MCF 10A (cell line): ENCODE data around the gene ZNF862. TPM values are rescaled to one million over a fixed set of nuclear protein-coding genes. Genes with fewer than 3 reads are reported as not detected.

ENCODE experiments used
- BruUV-seq: library from RNA; stranded (reverse); fragments of 400-500 nt; replicated peaks from 2 replicates; lab custom pipeline; 2021; lab: Mats Ljungman, UMichigan
- CTCF ChIA-PET: fragments of 300-600 bp; sonication (Branson Sonifier 250); formaldehyde crosslinking; extraction: SDS; loops from one replicate; lab custom pipeline; 2021; ENCODE audit warnings: antibody characterized with exemption, inconsistent platforms; lab: Yijun Ruan, JAX
- POLR2A ChIA-PET: fragments of 300-600, 350-650 bp; sonication (Branson Sonifier 250); formaldehyde crosslinking; extraction: SDS; loops from one replicate; lab custom pipeline; 2020; ENCODE audit warnings: antibody characterized with exemption, inconsistent platforms; lab: Yijun Ruan, JAX
- DNase-seq: peaks from one replicate; pipeline ENCODE4 v3.0.0-alpha.2; 2018; ENCODE audit not compliant: unreplicated experiment
- H3K27ac Mint-ChIP-seq: one replicate; pipeline ENCODE4 v1.8.0; 2022; ENCODE audit warnings: mild to moderate bottlenecking, low read depth, mixed read lengths; ENCODE audit not compliant: unreplicated experiment
- H3K27me3 Mint-ChIP-seq: one replicate; pipeline ENCODE4 v1.8.0; 2022; ENCODE audit warnings: mixed read lengths; ENCODE audit not compliant: insufficient read depth, unreplicated experiment
- H3K36me3 Mint-ChIP-seq: one replicate; pipeline ENCODE4 v1.8.0; 2022; ENCODE audit warnings: mild to moderate bottlenecking, moderate library complexity, mixed read lengths; ENCODE audit not compliant: insufficient read depth, unreplicated experiment
- H3K4me1 Mint-ChIP-seq: one replicate; pipeline ENCODE4 v1.8.0; 2022; ENCODE audit warnings: mixed read lengths; ENCODE audit not compliant: insufficient read depth, unreplicated experiment
- H3K4me3 Mint-ChIP-seq: one replicate; pipeline ENCODE4 v1.8.0; 2022; ENCODE audit warnings: mild to moderate bottlenecking, moderate library complexity, mixed read lengths; ENCODE audit not compliant: unreplicated experiment
- H3K9me3 Mint-ChIP-seq: one replicate; pipeline ENCODE4 v1.8.0; 2022; ENCODE audit warnings: mixed read lengths; ENCODE audit not compliant: unreplicated experiment
- intact Hi-C: fragments of 100-400 bp; cut with micrococcal nuclease; formaldehyde crosslinking; loops from 2 replicates; pipeline ENCODE4 v1.14.1; 2022
- total RNA-seq: library from RNA; stranded (reverse); gene quantifications from 2 replicates; pipeline ENCODE4 v1.2.3, GENCODE V29; 2022
- TF ChIP-seq, protein P1 (sequence below): fragments of 200-600 bp; IDR thresholded peaks from one replicate; pipeline ENCODE4 v1.8.0; 2022; ENCODE audit warnings: antibody characterized with exemption, mild to moderate bottlenecking; ENCODE audit not compliant: unreplicated experiment

ZNF862 gene
- total RNA-seq, 1 experiment from 2014 or later, result 17.4 TPM

DNA sequence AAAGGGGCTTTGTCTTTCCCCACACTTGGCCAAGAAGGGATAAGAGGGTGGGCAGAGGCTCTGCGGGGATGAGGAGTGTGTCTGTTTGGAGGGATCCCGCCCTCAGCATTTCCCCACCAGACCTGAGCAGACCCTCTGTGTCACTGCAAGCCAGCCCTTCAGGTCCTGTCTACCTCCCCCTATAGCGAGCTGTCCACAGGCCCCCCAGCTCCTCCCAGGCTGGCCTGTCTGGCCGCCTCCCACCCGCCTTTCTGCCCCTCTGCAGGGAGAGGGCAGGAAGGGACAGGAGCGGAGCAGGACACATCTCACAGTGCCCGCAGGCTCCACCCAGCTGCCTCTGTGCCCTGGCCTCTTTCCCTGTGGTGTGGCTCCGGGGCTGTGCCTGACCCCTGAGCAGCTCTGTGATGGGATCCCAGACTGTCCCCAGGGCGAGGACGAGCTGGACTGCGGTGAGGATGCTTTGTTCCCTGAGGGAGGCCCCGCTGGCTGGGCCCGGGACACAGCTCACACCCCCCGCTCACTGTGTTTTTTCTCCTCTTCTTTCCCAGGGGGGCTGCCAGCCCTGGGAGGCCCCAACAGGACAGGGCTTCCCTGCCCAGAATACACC, 47.3 kb upstream of the ZNF862 start:
- no TSS peak for BruUV-seq
- POLR2A ChIA-PET, result no interaction called here
- H3K9me3 Mint-ChIP-seq, result no peaks in the 10 kb centered on the region
- no peak overlapping the region for H3K27ac Mint-ChIP-seq
- TF ChIP-seq, protein P1, sequence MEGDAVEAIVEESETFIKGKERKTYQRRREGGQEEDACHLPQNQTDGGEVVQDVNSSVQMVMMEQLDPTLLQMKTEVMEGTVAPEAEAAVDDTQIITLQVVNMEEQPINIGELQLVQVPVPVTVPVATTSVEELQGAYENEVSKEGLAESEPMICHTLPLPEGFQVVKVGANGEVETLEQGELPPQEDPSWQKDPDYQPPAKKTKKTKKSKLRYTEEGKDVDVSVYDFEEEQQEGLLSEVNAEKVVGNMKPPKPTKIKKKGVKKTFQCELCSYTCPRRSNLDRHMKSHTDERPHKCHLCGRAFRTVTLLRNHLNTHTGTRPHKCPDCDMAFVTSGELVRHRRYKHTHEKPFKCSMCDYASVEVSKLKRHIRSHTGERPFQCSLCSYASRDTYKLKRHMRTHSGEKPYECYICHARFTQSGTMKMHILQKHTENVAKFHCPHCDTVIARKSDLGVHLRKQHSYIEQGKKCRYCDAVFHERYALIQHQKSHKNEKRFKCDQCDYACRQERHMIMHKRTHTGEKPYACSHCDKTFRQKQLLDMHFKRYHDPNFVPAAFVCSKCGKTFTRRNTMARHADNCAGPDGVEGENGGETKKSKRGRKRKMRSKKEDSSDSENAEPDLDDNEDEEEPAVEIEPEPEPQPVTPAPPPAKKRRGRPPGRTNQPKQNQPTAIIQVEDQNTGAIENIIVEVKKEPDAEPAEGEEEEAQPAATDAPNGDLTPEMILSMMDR, result no peak
- no peak for DNase-seq
- intact Hi-C loops, result no loop called here
- H3K36me3 Mint-ChIP-seq, result no peaks in the 10 kb centered on the region
- peaks cover 10% of the 10 kb centered on the region for H3K4me1 Mint-ChIP-seq
- H3K4me3 Mint-ChIP-seq, result no peak overlapping the region
- peaks cover 13% of the 10 kb centered on the region for H3K27me3 Mint-ChIP-seq
- CTCF ChIA-PET, result no interaction called here

DNA sequence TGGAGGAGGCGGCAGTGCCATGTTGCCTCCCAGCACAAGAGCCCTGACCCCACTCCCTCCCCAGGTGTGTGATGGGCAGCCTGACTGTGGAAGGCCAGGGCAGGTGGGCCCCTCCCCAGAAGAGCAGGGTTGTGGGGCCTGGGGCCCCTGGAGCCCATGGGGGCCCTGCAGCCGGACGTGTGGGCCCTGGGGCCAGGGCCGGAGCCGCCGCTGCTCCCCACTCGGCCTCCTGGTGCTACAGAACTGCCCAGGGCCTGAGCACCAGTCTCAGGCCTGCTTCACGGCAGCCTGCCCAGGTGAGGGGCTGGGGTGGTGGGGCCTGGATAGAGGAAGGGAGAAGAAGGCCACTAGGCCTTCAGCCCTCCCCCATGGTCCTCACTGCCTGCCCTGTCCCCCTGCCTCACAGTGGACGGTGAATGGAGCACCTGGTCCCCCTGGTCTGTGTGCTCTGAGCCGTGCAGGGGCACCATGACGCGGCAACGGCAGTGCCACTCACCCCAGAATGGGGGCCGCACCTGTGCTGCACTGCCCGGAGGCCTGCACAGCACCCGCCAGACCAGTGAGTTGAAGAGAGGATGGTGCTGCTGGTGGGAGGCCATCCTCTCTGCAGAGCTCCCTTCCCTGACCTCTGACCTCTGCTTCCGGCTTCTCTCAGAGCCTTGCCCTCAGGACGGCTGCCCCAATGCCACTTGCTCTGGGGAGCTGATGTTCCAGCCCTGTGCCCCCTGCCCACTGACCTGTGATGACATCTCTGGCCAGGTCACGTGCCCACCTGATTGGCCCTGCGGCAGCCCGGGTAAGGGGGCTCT, 46.6 kb upstream of the ZNF862 start:
- CTCF ChIA-PET, result interaction anchor here (0.9 kb wide), 1 partner anchor 16 kb away, joined by 3 read pairs; no protein-coding TSS in a partner anchor
- peaks cover 10% of the 10 kb centered on the region for H3K4me1 Mint-ChIP-seq
- BruUV-seq, result no TSS peak
- peaks cover 13% of the 10 kb centered on the region for H3K27me3 Mint-ChIP-seq
- no peaks in the 10 kb centered on the region for H3K36me3 Mint-ChIP-seq
- no peaks in the 10 kb centered on the region for H3K9me3 Mint-ChIP-seq
- no peak overlapping the region for H3K27ac Mint-ChIP-seq
- H3K4me3 Mint-ChIP-seq, result no peak overlapping the region
- intact Hi-C loops, result no loop called here
- POLR2A ChIA-PET, result no interaction called here
- TF ChIP-seq, protein P1, result no peak
- no peak for DNase-seq

DNA sequence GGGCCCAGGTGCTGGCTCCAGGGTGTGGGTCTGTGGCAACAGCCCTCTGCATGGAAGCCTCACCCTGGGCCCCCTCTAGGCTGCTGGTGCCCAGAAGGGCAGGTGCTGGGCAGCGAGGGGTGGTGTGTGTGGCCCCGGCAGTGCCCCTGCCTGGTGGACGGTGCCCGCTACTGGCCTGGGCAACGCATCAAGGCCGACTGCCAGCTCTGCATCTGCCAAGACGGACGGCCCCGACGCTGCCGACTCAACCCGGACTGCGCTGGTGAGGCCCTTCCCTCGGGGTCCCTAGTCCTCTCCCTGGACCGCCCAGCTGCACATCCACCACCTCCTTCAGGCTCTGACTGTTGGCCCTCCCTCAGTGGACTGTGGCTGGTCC, 46.0 kb upstream of the ZNF862 start:
- H3K36me3 Mint-ChIP-seq, result no peaks in the 10 kb centered on the region
- peaks cover 13% of the 10 kb centered on the region for H3K27me3 Mint-ChIP-seq
- H3K9me3 Mint-ChIP-seq, result no peaks in the 10 kb centered on the region
- H3K4me3 Mint-ChIP-seq, result no peak overlapping the region
- TF ChIP-seq, protein P1, result no peak
- no peak overlapping the region for H3K27ac Mint-ChIP-seq
- ChIA-PET POLR2A (no interaction called here), CTCF (interaction anchor here (0.9 kb wide), 1 partner anchor 16 kb away, joined by 3 read pairs; no protein-coding TSS in a partner anchor)
- DNase-seq, result no peak
- H3K4me1 Mint-ChIP-seq, result peaks cover 10% of the 10 kb centered on the region
- no TSS peak for BruUV-seq
- intact Hi-C loops, result no loop called here

DNA sequence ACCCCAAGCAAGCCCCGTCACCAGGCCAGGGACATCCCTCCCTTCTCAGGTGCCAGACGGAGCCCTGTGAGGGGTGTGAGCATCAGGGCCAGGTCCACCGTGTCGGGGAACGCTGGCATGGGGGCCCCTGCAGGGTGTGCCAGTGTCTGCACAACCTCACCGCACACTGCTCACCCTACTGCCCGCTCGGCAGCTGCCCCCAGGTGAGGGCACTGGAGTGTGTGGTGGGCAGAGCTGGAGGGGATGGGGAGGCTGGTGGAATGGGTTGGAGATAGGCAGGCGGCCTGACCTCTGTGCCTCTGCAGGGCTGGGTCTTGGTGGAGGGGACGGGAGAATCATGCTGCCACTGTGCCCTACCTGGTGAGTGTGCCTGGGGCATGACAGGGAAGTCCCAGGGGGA, 44.9 kb upstream of the ZNF862 start:
- Mint-ChIP-seq H3K27ac (no peak overlapping the region), H3K4me3 (no peak overlapping the region), H3K9me3 (no peaks in the 10 kb centered on the region), H3K4me1 (peaks cover 10% of the 10 kb centered on the region), H3K36me3 (no peaks in the 10 kb centered on the region), H3K27me3 (peaks cover 13% of the 10 kb centered on the region)
- intact Hi-C loops, result no loop called here
- BruUV-seq, result no TSS peak
- TF ChIP-seq, protein P1, result no peak
- POLR2A ChIA-PET, result no interaction called here
- no peak for DNase-seq
- CTCF ChIA-PET, result no interaction called here
